Measurements from ENCODE around the gene SLC43A3.

SLC43A3 gene

DNA sequence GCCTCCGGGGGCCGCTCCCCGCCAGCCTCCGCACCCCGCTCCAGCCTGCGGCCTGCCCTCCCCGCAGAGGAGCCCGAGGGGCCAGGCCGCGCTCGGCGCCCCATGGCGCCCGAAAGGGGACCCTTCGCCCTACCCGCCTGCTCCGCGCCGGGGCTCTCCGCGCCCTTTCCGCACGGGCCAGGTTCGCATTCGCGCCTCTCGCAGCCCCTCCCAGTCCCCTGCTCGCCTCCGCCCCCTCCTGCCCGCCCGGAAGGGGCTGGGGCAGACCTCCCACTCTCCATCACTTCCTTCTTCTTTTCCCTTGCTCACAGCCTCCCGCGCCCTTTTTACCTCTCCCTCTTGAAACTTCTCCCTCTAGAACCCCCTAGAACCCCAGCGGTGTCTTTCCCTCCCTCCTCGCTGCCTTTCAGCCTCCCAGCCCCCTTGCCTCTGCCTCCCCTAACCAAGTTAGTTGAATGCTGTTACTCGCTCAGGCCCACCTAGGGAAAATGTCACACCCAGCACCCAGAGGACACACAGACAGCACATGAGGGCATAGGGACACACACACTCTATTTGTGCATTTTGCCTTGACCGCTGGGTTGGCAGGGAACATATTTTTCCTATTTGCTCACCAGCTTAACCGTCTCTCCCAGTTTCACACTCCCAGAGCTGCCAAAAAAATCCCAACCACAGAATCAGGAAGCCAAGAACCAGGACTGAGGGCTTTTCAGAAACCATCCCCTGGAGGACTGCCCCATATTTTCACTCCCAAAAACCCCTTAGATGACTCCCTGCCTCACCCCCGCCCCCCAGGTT lies at the start of gene SLC43A3:
SLC43A3 (minus strand) TSS at position 193 of the 798 bp plus-strand sequence. CDS start 949 bp downstream, outside the sequence.
- DNase-seq: peak; percentile 30

DNA sequence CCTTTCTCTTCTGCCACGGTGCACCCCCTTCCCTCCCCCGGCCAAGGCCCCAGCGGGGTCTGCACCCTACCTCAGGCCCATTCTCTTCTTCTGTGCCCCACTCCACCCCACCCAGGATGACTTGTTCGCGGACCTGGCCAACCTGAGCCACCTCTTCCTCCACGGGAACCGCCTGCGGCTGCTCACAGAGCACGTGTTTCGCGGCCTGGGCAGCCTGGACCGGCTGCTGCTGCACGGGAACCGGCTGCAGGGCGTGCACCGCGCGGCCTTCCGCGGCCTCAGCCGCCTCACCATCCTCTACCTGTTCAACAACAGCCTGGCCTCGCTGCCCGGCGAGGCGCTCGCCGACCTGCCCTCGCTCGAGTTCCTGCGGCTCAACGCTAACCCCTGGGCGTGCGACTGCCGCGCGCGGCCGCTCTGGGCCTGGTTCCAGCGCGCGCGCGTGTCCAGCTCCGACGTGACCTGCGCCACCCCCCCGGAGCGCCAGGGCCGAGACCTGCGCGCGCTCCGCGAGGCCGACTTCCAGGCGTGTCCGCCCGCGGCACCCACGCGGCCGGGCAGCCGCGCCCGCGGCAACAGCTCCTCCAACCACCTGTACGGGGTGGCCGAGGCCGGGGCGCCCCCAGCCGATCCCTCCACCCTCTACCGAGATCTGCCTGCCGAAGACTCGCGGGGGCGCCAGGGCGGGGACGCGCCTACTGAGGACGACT lies 49.3 kb upstream of the SLC43A3 start:
- DNase-seq: no peak

DNA sequence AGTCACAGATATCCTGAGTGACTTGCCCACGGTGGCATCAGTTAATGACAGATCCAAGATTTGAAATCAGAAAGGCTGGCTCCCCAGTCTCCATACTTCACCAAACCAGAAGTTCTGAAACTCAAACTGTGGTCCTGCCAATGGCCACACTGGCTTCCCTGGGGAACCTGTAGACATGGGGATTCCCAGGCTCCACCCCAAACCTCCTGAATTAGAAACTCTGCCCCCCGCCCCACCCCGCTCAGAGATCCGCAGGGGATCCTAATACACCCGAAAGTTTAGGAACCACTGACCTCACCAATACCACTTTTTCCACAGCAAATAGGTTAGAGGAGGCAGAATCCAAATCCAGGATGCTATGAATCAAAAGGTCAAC lies 48.7 kb upstream of the SLC43A3 start:
- no peak for DNase-seq

DNA sequence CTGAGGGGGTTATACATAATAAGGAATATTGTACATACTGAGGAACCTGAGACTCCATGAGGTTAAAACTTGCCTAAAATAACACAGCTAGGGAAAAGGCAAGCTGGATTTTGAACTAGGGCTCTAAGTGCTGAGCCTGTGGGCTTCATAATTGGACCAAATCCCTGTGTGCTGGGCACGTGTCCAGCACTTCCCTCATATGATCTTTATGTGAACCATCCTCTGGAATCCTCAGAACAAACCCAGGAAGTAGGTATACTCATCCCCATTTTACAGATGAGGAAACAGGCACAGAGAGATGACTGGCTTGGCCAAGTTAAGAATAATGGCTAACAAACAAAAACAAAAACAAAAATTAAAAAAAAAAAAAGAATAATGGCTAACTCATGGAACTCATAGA lies 48.3 kb upstream of the SLC43A3 start:
- no peak for DNase-seq

DNA sequence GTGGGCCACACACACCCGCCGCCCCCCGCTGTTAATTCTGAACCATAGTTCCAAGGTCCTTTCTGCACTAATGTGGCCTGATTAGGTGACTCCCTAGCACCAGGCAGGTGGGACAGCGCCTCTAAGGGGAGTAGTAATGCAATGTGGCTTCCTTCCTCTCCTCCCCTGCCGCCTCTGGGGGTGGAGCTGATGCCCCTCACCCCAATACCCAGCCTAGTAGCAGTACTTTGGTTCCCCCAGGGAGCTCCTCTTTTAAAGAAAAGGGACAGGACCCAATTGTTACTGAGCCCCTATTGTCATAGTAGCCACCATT lies 47.8 kb upstream of the SLC43A3 start:
- DNase-seq: no peak

DNA sequence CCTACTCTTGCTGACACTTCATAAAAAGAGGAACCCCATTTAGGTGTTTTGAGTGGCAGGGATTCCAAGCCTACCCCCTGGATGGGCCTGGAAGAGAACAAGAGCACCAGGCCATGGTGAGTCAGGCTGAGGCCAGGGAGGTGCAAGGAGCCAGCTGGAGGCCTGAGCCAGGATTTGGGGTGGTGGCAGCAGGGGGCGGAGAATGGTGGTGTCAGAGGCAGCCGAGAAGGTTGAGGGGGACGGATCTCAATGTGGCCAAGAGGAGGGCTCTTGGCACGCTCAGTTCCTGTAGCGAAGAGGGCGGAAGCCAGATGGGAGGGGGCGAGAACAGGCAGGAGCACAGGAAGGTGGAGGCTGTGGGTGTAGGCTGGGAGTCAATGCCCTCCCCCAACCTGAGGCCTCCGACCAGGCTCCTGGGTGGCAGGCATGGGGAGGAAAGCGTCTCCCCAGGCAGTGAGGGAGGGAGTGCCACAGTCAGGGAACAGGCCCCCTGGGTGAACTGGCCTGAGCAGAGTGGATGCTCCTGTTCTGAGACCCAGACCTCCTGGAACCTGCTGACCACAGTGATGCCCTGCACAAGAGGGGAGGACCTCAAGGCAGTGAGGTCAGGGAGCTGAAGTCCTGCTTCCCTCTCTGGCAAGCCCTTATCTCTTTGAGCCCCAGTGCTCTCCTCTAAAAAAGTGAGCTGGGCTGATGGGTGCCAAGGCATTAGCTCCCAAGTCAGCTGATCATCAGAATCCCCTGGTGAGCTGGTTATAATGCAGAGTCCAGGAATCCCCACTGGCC lies 47.3 kb upstream of the SLC43A3 start:
- no peak for DNase-seq

DNA sequence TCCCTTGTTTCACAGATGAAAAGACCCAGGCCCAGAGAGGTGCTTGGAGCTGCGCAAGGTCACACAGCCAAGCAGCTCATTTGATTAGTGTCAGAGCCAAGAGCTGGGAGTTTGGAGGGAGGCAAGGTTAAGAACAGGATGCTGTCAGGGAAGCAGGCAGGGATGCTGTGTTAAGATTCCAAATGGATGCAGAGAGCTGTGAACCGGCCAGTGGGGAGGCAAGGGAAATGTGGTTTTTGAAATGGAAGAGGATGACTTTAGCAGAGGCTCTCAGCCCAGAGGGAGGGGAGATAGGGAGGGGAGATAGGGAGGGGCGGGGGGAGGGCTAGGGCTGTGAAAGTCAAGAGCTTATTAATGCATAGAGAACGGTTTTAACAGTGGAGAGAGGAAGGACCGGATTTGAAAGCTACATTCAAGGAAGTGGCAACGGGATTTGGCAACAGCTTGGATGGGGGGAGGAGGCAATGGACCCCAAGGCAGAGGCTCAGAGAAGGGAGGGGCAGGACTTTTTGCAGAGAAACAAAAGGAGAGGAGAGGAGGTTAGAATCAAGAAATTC lies 46.4 kb upstream of the SLC43A3 start:
- no peak for DNase-seq

DNA sequence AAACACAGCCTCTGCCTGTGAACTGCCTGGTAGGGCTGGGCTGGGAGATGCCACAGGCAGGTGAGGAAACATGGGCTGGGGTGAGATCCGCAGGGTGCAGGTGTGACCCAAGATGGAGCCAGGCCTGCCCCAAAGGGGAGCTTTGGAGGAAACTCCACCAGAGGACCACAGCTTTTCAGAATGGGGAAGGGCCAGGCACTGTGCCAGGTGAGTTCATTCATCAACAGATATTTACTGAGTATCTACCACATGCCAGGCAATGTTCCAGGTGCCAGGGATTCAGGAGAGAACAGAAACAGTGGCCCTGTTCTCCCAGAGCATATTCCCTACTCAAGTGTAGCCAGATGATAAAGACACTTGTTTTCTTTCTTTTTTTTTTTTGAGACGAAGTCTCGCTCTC lies 44.6 kb upstream of the SLC43A3 start:
- peak; percentile 61 for DNase-seq

DNA sequence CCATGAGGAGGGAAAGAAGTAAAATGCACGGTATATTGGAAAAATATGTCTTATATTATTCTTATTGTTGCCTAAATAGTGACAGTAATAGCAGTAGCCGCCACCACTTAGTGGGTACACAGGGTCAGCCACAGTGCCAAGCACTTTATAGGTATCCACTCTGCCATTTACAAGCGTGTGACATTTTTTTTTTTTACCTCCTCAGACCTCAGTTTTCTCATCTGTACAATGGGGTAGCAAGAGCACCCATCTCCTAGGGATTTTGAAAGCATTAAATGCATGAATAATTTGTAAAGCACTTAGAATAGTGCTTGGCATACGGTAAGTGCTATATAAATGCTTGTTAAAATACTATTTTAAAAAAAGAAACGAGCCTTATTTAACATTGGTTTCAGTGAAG lies 42.3 kb upstream of the SLC43A3 start:
- DNase-seq: no peak

DNA sequence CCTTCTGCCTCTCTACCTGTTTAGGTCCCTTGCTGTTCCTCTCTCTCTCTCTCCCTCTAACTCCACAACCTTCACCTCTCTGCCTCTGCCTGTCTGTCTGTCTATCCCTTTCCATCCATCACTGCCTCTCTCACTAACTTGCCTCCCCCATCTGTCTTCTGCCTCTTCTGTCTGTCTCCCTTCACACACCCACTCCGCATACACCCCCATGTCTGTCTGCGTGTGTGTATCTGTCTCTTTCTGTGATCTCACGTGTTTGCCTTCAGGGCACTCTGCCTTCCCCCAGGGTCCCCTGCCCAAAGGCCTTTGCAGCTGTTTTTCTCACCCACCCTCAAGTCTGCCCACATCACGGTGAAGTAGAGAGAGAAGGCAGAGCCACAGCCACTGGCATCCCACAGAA lies 41.4 kb upstream of the SLC43A3 start:
- no peak for DNase-seq

DNA sequence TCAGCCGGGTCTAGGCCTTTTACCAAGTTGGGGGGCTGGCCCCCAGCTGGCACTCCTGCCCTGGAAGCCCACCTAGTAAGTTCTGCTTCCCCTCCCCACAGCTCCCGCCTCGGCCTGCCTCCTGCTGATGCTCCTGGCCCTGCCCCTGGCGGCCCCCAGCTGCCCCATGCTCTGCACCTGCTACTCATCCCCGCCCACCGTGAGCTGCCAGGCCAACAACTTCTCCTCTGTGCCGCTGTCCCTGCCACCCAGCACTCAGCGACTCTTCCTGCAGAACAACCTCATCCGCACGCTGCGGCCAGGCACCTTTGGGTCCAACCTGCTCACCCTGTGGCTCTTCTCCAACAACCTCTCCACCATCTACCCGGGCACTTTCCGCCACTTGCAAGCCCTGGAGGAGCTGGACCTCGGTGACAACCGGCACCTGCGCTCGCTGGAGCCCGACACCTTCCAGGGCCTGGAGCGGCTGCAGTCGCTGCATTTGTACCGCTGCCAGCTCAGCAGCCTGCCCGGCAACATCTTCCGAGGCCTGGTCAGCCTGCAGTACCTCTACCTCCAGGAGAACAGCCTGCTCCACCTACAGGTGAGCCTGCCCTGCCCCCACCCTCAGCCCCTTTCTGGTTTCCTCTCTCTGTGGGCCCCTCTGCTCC lies 40.7 kb upstream of the SLC43A3 start:
- peak; percentile 43 for DNase-seq

DNA sequence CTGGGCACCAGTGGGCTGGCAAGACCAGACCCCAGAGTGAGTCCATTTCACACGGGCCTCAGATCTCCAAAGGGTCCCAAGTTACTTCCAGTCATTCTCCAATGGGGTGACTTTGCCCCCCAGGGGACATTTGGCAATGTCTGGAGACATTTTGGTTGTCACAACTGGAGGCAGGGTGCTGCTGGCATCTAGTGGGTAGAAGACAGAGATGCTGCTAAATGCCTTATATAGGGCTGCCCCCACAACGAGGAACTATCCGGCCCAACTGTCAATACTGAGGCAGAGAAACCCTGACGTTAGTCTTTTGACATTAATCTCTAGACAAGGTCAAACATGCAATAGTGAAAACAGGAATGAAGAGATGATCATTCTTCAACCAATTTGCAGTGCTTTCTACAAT lies 39.8 kb upstream of the SLC43A3 start:
- DNase-seq: no peak

DNA sequence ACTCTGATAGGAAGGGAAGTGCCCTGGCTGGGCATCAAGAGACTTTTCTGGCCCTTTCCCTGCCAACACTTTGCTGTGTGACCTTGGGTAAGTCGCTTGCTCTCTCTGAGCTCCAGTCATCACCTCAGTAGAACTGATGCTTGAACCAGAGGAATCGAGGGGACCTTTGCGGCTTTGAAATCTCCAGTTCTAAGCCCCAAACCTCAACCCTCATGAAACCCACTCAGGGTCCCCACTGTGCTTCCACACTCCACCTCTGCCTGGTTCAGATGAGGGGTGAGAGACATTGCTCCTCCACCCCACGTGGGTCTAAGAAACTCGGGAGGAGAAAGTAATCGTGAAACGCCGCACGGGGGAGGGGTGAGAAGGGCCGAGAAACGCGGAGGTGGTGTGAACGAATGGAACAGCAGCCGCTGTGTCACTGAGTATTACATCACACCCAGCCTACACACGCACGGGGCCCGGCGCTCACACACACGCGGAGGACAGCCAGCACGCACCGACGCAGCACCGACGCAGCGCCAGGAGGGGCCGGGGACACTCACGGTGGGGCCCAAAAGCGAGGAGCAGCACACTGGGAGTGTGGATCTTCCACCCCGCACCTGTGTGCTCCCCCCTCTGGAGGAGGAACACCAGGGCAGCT lies 37.7 kb upstream of the SLC43A3 start:
- DNase-seq: no peak

DNA sequence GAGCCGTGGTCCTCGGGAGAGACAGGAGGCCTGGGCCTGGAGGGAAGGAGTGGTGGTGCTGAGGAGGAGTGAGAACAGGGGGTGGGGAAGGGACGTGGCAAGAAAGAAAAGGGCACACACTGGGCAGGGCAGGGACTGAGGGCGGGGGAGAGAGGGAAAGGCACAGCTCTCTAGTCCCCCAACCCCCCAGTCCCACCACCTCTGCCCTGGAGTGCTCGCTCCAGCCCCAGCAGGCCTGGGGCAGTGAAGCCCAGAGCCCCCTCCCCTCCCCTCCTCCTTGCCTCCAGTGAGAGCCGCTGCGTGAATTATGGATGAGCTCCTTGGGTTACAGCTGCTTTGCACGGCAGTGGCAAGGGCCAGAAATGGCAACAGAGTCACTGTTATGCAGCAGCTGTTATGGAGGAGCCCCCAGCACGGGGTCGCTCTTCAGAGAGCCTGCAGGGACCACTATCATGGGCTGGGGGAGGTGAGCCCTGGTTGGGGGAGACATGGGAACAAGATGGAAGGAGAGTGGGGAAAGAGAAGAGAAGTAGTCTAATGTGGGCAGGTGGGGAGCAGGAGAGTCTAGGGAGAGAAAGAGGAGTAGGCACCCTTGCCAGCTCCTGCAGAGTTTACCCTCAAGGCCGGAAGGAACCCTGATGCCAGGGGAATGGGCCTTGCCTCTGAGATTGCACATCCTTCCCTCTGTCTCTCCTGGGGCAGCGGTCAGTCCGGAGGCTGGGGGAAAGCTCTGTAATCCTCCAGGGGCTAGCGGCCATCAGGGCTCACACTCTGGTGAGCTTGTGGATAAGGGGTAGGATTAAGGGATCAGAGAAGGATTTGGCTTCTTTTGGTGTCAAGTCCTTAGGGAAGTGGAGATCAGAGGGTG lies 37.0 kb upstream of the SLC43A3 start:
- DNase-seq: peak; percentile 22

DNA sequence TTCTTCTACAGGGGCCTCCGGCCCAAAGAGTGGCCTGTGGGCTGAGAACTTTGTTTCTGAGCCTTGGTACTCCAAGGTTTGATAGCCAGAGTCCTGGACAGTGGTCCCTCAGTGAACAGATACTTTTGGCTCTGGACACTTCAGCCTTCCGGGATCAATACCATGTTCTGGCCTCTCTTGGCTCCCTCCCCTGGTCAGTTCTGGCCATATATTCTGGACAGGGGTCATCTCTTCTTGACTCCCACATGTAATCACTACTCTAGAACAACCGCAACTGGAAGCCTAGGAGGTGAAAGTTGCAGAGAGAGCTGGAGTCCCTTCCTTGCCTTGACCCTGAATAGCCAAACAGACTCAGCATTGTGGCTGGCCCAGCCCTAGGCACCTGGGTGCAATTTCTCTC lies 35.7 kb upstream of the SLC43A3 start:
- DNase-seq: no peak

DNA sequence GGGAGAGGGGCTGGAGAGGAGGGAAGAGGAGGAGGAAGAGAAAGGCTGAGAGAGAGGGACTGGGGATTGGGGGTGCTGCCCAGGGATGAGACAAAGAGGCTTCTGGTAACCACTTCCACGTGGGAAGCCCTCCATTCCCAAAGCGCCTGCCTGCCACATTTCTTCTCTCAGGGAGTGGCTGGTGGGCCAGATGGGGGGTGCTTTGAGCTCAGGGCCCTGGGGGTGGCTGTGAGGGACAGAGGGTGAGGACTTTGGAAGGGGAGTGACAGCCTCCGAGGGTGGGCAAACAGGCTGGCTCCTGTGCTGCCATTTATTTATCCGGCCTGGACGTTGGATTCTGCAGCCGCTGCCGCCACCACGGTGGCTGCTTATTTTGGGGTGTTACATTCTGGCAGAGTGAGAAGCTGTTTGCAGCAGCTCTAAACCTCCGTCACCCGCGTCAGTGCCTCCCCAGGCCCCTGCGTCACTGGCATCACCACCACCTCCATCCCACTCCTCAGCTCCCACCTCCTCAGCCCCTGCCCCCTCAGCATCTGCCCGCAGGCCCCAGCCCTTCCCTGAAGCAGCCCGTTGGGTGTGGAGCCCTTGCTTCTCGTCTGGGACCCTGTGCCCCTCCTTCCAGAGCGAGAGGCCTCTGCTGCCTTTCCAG lies 35.0 kb upstream of the SLC43A3 start:
- no peak for DNase-seq

DNA sequence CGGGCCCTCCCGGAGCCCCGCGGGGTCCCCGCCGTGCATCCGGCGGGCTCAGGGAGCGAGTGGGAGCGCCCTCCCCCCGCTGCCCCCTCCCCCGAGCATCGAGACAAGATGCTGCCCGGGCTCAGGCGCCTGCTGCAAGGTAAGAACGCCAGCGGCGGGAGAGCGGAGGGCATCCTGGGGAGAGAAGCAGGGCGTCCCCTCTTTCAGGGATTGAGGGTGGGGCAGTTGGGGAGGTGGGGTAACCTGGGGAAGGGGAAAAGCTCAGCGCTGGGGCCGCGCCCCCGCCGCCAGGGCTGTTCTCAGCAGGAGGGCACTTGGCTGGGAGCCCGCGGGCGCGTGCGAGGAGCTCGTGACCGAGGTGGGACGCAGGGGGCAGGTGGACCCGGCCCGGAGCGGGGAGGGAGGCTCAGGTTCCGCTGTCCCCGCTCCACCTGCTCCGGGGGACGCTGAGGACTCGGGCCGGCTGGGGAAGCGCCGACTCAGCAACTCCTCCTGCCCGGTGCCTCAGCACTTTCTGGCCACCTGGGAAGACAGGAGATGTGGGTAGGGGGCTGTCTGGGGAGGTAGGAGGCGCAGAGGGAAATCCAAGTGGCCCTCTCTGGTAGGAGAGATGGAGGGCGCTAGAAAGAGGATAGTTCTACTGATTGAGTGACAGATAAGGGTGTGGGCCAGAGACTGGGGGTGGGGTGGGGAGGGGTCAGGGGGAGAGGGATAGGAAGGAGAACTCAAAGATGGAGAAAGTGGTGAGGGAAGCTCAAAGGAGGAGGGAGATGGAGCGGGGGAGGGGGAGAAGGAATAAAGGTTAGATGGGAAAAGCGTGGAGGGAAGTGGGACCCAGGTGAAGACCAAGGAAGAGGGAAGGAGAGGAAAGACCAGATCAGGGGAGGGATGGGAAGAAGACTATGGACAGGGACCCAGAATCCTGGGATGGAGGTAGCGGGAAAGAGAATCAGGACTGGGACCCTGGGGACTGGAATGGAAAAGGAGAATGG lies 34.1 kb upstream of the SLC43A3 start:
- peak; percentile 21 for DNase-seq

DNA sequence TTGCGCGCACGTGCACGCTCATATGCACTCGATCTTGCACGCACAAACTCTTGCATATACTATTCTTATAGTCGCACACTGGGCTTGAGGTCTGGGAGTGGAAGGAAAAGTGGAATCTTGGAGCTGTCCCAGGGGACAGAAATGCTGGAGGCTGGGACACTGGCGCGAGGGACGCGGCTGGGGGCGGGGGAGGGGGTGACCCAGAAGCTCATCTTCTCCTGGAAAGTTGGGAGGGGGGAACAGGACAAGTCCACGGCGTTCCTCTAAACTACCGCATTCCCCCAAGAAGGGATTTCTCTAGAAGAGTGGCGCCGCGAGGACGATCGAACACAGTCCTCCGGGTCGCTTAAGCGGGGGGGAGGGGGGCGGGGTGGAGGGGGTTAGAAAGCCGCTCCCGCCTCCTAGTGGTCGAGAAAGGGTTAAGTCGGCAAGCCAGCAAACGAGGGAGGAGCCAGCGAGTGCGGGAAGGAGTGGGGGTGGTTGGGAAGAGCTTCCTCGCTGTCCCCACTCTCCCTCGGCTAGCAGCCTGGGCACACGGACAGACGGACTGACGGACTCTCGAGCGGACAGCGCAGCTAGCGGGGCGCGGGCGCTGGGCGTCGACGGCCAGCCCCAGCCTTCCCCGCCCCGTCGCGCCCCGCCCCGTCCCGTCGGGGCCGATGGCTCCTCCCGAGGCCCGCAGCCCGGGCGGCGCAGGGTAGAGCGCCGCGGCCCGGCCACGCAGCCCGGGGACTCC lies 33.3 kb upstream of the SLC43A3 start, which contains the start of gene RTN4RL2:
RTN4RL2 (plus strand) TSS at position 507 of the 736 bp plus-strand sequence. CDS start 338 bp downstream, outside the sequence.
- DNase-seq: peak; percentile 24
